GM06990 (cell line): ENCODE data around the gene RBBP7.

Experiments
- DNase-seq: peaks from one replicate; pipeline ENCODE4 v3.0.0-alpha.2; 2011; ENCODE audit not compliant: insufficient read length; ENCODE audit errors: extremely low read depth
- H3K27me3 ChIP-seq: replicated peaks from 2 replicates; pipeline ENCODE4 v1.6.0; 2011; ENCODE audit warnings: low read length; ENCODE audit not compliant: control insufficient read depth, insufficient read depth
- H3K36me3 ChIP-seq: 2 replicates; pipeline ENCODE4 v1.5.1; 2011; ENCODE audit warnings: low read length; ENCODE audit not compliant: control insufficient read depth, insufficient read depth
- H3K4me3 ChIP-seq: replicated peaks from 2 replicates; pipeline ENCODE4 v1.5.1; 2011; ENCODE audit warnings: low read depth, mild to moderate bottlenecking, control low read depth, low read length
- CTCF ChIP-seq: IDR thresholded peaks from 2 replicates; pipeline ENCODE4 v1.5.1; 2011; ENCODE audit warnings: low read length, control low read depth, mild to moderate bottlenecking, inconsistent platforms; ENCODE audit not compliant: insufficient read depth, poor library complexity, severe bottlenecking

The RBBP7 gene

GRCh38 chrX:16804923-16805464, 65.2 kb downstream of the RBBP7 start:
- Histone ChIP-seq H3K27me3 (no peaks in the 10 kb centered on the region), H3K4me3 (no peak overlapping the region), H3K36me3 (no peaks in the 10 kb centered on the region; the same call in 1 of the 2 replicates)
- no peak for TF ChIP-seq CTCF
- no peak for DNase-seq

GRCh38 chrX:16797841-16798240, 72.3 kb downstream of the RBBP7 start:
- no peak overlapping the region for H3K4me3 ChIP-seq
- no peak for DNase-seq
- no peak for TF ChIP-seq CTCF
- no peaks in the 10 kb centered on the region; the same call in none of the 2 replicates for H3K36me3 ChIP-seq
- H3K27me3 ChIP-seq: no peaks in the 10 kb centered on the region

- Histone ChIP-seq H3K4me3 (no peak overlapping the region), H3K36me3 (no peaks in the 10 kb centered on the region; the same call in none of the 2 replicates), H3K27me3 (no peaks in the 10 kb centered on the region)
- no peak for DNase-seq
- TF ChIP-seq CTCF: no peak
Measured at GRCh38 chrX:16797358-16797757, 72.8 kb downstream of the RBBP7 start.

- Histone ChIP-seq H3K4me3 (no peak overlapping the region), H3K36me3 (no peaks in the 10 kb centered on the region; the same call in none of the 2 replicates), H3K27me3 (no peaks in the 10 kb centered on the region)
- no peak for DNase-seq
- no peak for TF ChIP-seq CTCF
Measured at GRCh38 chrX:16796298-16796697, 73.9 kb downstream of the RBBP7 start.
